CD4-positive, alpha-beta T cell treated with Interleukin-6 at 100 ng/mL for 8 hours (primary cell): Measurements from ENCODE around the gene TAS1R2.
A peak's percentile ranks its signal among the peaks of the same experiment; 100 is the strongest.

ENCODE experiments used
- DNase-seq: peaks from one replicate; pipeline ENCODE4 v3.0.0-alpha.2; 2020; ENCODE audit warnings: mixed read lengths, low spot score

Gene TAS1R2

GRCh38 chr1:18820791-18821641 lies 38.4 kb downstream of the TAS1R2 start:
- DNase-seq, result peak; percentile 22

DNA sequence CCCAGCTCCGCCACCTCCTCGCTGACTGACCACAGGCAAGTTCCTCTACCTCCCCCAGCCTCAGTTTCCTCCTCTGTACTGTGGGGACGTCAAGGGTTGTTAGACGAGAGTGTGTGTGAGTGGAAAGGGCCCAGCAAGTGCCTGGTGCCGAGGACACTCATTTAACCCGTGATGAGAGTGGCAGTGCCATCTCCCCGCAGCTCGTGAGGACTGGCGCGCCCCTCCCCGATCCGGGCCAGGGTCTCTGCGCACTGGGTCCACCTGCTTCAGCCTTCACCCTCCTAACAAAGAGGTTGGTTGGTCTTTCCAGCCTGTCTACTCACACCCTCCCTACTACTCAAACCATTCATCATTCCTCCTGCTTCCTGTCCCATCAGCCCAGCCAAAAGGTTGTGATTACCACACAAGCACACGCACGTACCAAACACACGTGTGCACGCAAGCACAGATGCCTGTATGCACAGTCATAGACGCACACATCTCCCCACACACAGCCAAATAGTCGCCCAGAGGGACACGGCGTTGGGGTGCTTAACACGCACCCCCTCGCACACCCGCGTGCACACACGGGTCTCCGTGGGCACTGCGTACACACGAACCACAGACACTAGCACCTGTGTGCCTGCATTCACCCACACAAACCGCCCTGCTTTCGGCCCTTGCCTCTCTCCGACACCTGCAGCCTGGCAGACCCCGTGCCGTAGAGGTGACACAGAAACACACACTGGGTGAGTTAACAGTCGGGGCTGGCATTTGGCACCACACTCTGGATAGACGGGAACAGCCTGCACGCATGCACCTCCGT lies 39.3 kb downstream of the TAS1R2 start:
- DNase-seq, result no peak

DNA sequence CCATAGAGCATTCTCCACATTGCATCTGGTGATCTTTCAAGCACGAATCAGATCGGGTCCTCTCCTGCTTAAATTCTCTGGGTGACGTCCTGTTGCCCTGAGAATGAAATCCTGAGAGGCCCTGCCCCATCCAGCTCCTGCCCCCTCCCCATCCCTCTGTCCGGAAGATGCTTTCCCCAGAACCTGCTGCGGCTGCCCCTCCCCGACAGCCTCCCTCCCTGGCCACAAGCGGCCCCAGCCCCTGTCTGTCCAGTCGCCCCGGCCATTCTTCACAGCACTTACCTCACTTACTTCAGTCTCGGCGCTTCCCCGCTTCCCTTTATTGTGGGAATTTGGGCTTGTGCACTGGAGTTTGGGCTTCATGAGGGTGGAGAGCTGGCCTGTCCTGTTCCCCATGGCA lies 40.3 kb downstream of the TAS1R2 start:
- no peak for DNase-seq

GRCh38 chr1:18817795-18818435 lies 41.5 kb downstream of the TAS1R2 start:
- no peak for DNase-seq

DNA sequence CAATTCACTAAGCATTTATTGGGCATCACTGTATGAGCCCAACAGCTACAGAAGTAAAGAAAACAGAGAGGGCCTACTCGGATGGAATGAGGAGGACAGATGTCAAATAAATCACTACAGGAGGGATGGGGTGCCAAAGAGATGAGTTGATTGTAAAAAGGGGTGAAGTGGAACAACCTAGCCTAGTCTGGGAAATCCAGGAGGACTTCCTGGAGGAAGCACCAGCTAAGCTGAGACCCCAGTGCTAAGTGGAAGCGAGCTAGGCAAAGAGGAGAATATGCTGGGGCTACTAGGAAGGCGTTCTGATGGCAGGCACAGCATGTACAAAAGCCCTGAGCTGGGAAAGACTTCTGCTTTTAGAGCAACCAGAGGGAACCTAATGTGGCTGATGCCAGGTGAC lies 42.1 kb downstream of the TAS1R2 start:
- DNase-seq, result no peak

- no peak for DNase-seq
Observed at GRCh38 chr1:18816808-18817207, 42.7 kb downstream of the TAS1R2 start.

DNA sequence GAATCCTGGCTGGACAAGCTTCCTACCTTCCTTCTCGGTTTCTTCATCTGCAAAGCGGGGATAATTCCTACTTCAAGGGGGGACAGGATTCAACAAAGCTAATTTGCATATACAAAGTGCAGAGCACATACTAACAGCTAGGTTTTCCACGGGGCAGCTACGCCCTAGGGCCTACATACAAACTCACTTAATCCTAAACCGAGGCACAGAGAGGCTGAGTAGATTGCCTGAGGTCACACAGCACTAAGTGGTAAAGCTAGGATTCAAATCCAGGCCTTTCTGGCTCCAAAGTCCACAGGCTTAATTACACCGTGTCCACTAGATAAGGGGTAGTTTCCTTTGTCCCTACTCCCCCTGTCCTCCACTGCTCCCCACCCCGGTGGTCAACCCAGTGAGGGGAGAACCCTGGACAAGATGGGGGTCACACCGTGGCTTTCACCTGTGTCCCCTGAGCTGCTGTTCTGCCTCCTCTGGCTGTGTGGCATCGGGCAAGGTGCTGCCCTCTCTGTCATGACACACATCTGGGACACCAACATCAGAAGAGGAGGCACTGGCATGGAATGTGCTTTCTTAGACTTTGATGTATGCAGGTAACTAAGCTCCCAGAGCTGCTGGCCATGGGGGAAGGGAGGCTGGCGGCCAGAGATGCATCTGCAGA lies 44.5 kb downstream of the TAS1R2 start:
- no peak for DNase-seq

DNA sequence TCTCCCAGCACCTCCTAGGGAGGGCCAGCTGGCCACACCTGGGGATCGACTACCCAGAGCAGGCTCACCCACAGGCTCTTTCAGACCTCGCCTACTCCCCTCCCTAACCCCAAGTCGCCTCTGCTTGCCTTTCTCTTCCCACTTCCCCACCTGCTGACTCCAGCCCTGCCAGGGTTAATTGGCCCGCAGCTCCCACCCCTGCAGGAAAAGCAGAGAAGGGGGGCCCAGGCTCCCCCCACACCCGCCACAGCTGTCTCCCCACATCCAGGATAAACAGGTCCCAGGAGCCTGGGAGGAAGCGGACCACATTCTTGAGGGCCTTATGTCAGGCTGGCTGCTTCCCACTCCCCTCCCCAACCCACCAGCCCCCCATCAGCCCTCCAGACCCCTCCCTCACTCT lies 45.0 kb downstream of the TAS1R2 start:
- no peak for DNase-seq

DNA sequence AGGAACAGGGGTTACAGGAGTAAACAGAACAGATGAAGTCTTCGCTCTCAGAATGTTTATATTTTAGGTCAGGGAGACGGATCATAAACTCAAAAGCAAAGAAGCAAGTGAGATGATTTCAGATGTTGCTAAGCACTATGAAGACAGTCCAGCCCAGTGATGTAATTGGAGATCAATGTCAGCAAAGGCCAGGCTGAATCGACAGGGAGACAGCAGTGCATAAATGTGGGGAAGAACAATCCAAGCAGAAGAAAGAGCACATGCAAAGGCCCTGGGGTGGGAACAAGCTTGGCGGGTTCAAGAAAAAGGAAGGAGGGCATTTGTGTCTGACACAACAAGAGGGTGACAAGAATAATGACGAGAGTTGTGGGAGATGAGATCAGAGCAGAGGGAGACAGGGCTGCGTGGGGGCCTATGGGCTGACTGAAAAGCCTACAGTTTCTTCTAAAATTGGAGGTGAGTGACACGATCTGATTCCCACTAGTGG lies 47.0 kb downstream of the TAS1R2 start:
- no peak for DNase-seq

DNA sequence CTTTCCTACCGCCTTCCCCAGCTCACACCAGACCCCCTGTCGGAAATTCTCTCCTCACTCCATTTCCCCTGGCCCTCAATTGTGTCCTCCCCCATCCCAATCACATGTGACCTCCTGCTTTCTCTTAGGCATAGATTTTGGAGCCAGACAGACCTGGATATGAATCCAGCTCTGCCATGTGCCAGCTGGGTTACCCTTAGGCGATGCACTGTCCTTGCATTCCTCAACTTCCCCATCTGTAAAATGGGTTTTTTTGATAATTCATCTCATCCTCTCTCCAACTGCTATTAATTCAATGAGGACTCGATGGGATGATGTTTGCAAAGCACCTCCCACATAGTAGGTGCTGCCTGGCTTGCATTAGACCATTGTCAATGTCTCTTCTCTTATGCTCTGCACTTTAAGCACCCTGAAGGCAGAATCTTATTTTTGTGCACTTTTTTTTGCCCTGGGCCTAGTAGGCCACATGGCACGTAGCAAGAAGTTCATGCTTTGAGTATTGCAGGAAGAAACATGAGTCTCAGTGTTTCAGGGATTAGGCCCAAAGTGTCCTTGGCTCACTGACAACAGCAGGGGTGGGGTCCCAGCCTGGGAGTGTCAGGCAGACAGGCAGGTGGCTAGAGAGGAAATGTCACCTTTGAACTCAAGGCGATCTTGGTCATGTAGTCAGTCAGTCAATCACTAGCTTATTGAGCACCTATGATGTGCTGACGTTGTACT lies 47.6 kb downstream of the TAS1R2 start:
- DNase-seq, result no peak

DNA sequence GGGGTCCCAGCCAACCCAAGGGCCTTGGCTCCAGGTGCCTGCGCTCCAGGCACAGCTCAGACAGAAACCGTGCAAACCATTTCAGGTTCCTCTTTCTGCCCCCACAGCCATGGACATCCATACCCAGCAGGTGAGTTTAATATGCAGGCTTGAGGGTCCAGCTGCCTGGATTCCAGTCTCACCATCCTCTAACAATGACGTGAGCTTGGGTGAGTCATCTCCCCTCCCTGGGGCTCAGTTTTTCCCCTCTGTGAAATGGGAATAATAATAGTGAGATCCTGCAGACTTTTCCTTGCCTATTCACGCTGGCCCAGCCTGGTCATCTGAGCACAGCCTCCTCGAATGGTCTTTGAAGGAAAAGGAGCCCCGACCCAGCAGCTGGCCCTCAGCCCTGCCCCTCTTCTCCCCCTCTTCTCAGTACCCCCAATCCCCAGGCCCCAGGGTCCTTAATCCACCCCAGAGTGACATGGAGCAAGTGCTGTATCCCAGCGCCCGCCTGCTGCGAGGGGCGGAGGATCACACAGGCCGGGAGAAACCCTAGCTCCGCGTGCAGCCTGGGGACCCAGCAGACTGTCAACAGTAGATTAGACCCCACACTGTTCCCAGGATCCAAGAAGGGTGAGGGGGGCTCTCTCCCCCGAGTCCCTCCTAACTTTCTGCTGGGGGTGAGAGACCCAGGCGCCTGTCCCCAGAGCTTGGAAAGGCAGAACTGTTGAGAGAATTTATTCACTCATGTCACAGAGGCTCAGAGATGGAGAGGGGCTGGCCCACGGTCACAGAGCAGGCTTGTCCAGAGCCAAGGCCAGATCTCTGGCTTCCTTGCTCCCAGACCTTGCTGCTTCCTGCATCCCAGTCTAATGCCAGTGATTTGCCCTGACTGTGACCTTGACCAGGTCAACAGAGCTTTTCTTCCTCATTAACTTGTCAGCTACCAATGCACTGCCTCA lies 49.2 kb downstream of the TAS1R2 start:
- no peak for DNase-seq

GRCh38 chr1:18808550-18808949 lies 50.9 kb downstream of the TAS1R2 start:
- DNase-seq, result no peak

DNA sequence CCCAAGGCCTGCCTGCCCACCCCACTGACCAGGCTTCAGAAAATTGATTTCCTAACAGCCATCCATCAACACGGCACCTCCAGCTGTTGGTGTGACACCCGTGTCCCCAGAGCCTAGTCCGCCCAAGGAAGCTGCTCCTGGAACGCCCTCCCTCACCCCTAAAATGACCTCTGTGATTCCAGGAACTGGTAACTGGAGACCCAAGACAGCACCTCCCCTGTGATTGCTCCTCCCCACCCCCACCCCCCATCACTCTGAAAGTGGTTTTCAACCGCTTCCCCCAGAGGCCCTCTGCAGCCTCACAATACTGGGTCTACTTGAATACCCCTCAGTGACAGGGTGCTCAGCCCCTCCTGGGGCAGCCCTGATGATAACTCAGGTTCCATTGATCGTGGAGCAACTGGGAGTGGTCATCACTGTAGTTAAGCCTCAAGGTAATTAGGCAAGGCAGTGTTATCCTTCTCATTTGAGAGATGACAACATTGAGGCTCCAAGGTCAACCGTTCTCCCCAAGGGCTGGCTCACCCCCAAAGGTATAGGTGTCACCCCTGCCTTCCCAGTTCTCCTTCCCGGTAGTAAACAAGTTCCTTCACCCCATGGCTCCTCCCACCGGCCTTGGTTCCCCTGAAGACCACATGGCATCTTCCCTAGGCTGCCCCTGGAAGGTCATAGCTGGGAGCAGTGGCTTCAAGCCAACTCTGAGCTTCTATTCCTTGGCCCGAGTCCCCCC lies 52.0 kb downstream of the TAS1R2 start:
- DNase-seq, result no peak

- DNase-seq, result no peak
Observed at GRCh38 chr1:18805925-18806849, 53.3 kb downstream of the TAS1R2 start.

GRCh38 chr1:18805150-18805879 lies 54.1 kb downstream of the TAS1R2 start:
- no peak for DNase-seq

GRCh38 chr1:18803851-18804250 lies 55.6 kb downstream of the TAS1R2 start:
- no peak for DNase-seq

DNA sequence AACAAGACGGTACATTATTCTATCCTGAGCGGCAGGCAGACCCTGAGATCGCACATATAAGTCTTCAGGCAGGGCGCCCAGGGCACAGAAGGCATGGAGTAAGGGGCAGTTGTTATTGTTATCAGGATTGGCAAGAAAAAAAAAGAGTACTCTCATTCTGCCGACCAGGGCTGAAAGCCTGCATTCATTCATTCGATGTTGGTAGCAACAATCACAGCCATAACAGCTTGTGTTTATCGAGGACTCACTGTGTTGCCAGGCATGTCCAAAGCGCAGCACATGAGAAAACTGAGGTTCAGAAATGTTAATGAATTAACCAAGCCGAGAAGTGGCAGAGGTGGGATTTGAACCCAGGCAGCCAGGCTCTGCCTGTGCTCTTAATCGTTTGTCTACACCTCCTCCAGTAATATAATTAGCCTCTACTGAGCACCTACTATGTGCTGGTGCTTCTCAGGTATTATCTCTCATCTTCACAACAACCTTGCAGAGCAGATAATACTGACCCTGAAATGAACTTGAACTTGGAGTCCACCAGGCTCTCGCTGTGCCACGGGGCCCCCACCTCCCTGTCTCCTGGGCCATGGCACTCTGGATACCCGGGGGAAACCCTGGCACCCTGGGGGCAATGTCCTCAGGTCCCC lies 56.2 kb downstream of the TAS1R2 start:
- DNase-seq, result no peak
